H9 (cell line): Measurements from ENCODE around the gene PTDSS2. TPM values are rescaled to one million over a fixed set of nuclear protein-coding genes. Genes with fewer than 3 reads are reported as not detected.
A peak's percentile ranks its signal among the peaks of the same experiment; 100 is the strongest.

Source experiments
- DNase-seq: peaks from one replicate; pipeline ENCODE4 v3.0.0-alpha.2; 2017
- H2AFZ ChIP-seq: one replicate; pipeline ENCODE4 v1.6.1; 2013; ENCODE audit warnings: mild to moderate bottlenecking, low read length, control low read depth, moderate library complexity
- H2AK5ac ChIP-seq: 2 replicates; pipeline ENCODE4 v1.6.1; 2013; ENCODE audit warnings: low read length, control low read depth, mixed read lengths; ENCODE audit not compliant: insufficient read length
- H2BK120ac ChIP-seq: one replicate; pipeline ENCODE4 v1.6.1; 2013; ENCODE audit warnings: low read depth, mild to moderate bottlenecking, low read length, control low read depth, inconsistent platforms; ENCODE audit not compliant: poor library complexity, severe bottlenecking
- H2BK12ac ChIP-seq: 2 replicates; pipeline ENCODE4 v1.6.1; 2013; ENCODE audit warnings: low read length, control low read depth, mixed read lengths, low read depth; ENCODE audit not compliant: insufficient read length
- H2BK15ac ChIP-seq: 2 replicates; pipeline ENCODE4 v1.6.1; 2013; ENCODE audit warnings: low read depth, low read length, control low read depth
- H2BK20ac ChIP-seq: one replicate; pipeline ENCODE4 v1.6.1; 2013; ENCODE audit warnings: low read depth, mild to moderate bottlenecking, low read length, control low read depth, inconsistent platforms; ENCODE audit not compliant: poor library complexity, severe bottlenecking
- H2BK5ac ChIP-seq: 2 replicates; pipeline ENCODE4 v1.6.1; 2013; ENCODE audit warnings: low read length, control low read depth, mixed read lengths; ENCODE audit not compliant: insufficient read length
- H3K14ac ChIP-seq: 2 replicates; pipeline ENCODE4 v1.6.1; 2013; ENCODE audit warnings: low read length, control low read depth; ENCODE audit not compliant: insufficient read depth
- H3K18ac ChIP-seq: 2 replicates; pipeline ENCODE4 v1.6.1; 2013; ENCODE audit warnings: low read depth, mild to moderate bottlenecking, mixed read lengths, low read length, control low read depth; ENCODE audit not compliant: insufficient read length
- H3K23ac ChIP-seq: 2 replicates; pipeline ENCODE4 v1.6.1; 2013; ENCODE audit warnings: low read length, control low read depth, mixed read lengths, low read depth; ENCODE audit not compliant: insufficient read length
- H3K23me2 ChIP-seq: 2 replicates; pipeline ENCODE4 v1.6.1; 2013; ENCODE audit warnings: low read depth, mild to moderate bottlenecking, mixed read lengths, low read length, control low read depth; ENCODE audit not compliant: insufficient read length, poor library complexity, severe bottlenecking
- H3K27ac ChIP-seq: 2 replicates; pipeline ENCODE4 v1.5.1; 2013; ENCODE audit warnings: low read length, control low read depth, mixed read lengths, low read depth; ENCODE audit not compliant: insufficient read length
- H3K27me3 ChIP-seq: 2 replicates; pipeline ENCODE4 v1.6.1; 2013; ENCODE audit warnings: low read length, control low read depth, inconsistent platforms; ENCODE audit not compliant: insufficient read depth
- H3K4ac ChIP-seq: 2 replicates; pipeline ENCODE4 v1.6.1; 2013; ENCODE audit warnings: low read depth, mild to moderate bottlenecking, control low read depth, inconsistent platforms, low read length, moderate library complexity
- H3K4me1 ChIP-seq: 2 replicates; pipeline ENCODE4 v1.6.1; 2013; ENCODE audit warnings: low read length, control low read depth, inconsistent platforms; ENCODE audit not compliant: insufficient read depth
- H3K4me2 ChIP-seq: 2 replicates; pipeline ENCODE4 v1.6.1; 2013; ENCODE audit warnings: low read length, control low read depth, mixed read lengths; ENCODE audit not compliant: insufficient read length, insufficient read depth
- H3K56ac ChIP-seq: 2 replicates; pipeline ENCODE4 v1.6.1; 2013; ENCODE audit warnings: low read depth, mild to moderate bottlenecking, mixed read lengths, low read length, control low read depth; ENCODE audit not compliant: insufficient read length
- H3K79me1 ChIP-seq: 2 replicates; pipeline ENCODE4 v1.6.1; 2013; ENCODE audit warnings: low read depth, mild to moderate bottlenecking, moderate library complexity, low read length, control low read depth, inconsistent platforms; ENCODE audit not compliant: insufficient read depth, poor library complexity, severe bottlenecking
- H3K79me2 ChIP-seq: 2 replicates; pipeline ENCODE4 v1.6.1; 2013; ENCODE audit warnings: low read length, control low read depth, inconsistent platforms; ENCODE audit not compliant: insufficient read depth
- H3K9ac ChIP-seq: 2 replicates; pipeline ENCODE4 v1.6.1; 2013; ENCODE audit warnings: low read length, control low read depth, mixed read lengths; ENCODE audit not compliant: insufficient read length; ENCODE audit errors: extremely low read depth
- H3K9me3 ChIP-seq: one replicate; pipeline ENCODE4 v1.6.1; 2013; ENCODE audit warnings: low read depth, low read length, inconsistent platforms; ENCODE audit not compliant: control insufficient read depth
- H3T11ph ChIP-seq: one replicate; pipeline ENCODE4 v1.6.1; 2013; ENCODE audit warnings: mild to moderate bottlenecking, low read length, control low read depth, inconsistent platforms
- H4K20me1 ChIP-seq: one replicate; pipeline ENCODE4 v1.6.1; 2013; ENCODE audit not compliant: control insufficient read depth, insufficient read length, insufficient read depth
- H4K5ac ChIP-seq: 2 replicates; pipeline ENCODE4 v1.6.1; 2013; ENCODE audit warnings: low read depth, mild to moderate bottlenecking, mixed read lengths, low read length, control low read depth; ENCODE audit not compliant: insufficient read length
- H4K8ac ChIP-seq: replicated peaks from 2 replicates; pipeline ENCODE4 v1.6.1; 2013; ENCODE audit warnings: low read length, control low read depth, mixed read lengths, low read depth; ENCODE audit not compliant: insufficient read length
- H4K91ac ChIP-seq: 2 replicates; pipeline ENCODE4 v1.6.1; 2013; ENCODE audit warnings: low read depth, mild to moderate bottlenecking, moderate library complexity, mixed read lengths, low read length, control low read depth; ENCODE audit not compliant: insufficient read length
- H3K27ac Mint-ChIP-seq, 3 experiments: 2 replicates in 2 of 3; 3 replicates in 1 of 3; pipeline ENCODE4 v1.8.0; 2020 to 2021; ENCODE audit warnings: mixed read lengths in 3 of 3, mild to moderate bottlenecking in 1 of 3, moderate library complexity in 1 of 3
- H3K27me3 Mint-ChIP-seq: 2 replicates; pipeline ENCODE4 v1.8.0; 2021; ENCODE audit warnings: low read depth, mild to moderate bottlenecking, moderate library complexity, mixed read lengths
- H3K36me3 Mint-ChIP-seq, 3 experiments: 2 replicates in 2 of 3; 3 replicates in 1 of 3; pipeline ENCODE4 v1.8.0; 2020 to 2021; ENCODE audit warnings: low read depth in 3 of 3, mixed read lengths in 3 of 3; ENCODE audit not compliant: insufficient read depth in 1 of 3
- H3K4me1 Mint-ChIP-seq, 2 experiments: 2 replicates each; pipeline ENCODE4 v1.8.0; 2020; ENCODE audit warnings: mixed read lengths in 2 of 2
- H3K4me3 Mint-ChIP-seq, 2 experiments: 2 replicates in 1 of 2; 3 replicates in 1 of 2; pipeline ENCODE4 v1.8.0; 2020 to 2021; ENCODE audit warnings: mild to moderate bottlenecking in 2 of 2, mixed read lengths in 2 of 2, moderate library complexity in 1 of 2
- H3K9me3 Mint-ChIP-seq, 2 experiments: 2 replicates in 1 of 2; 3 replicates in 1 of 2; pipeline ENCODE4 v1.8.0; 2020; ENCODE audit warnings: mild to moderate bottlenecking in 2 of 2, mixed read lengths in 2 of 2, moderate library complexity in 1 of 2
- CTCF ChIP-seq: fragments of 200-600 bp; sonication (generic); conservative IDR thresholded peaks from 3 replicates; pipeline ENCODE4 v1.8.0; 2021; ENCODE audit warnings: antibody characterized with exemption, mild to moderate bottlenecking
- WGBS: extraction: QIAGEN DNeasy Blood & Tissue Kit; methylation state at CpG from one replicate; pipeline ENCODE4 v1.1.7; 2013; ENCODE audit warnings: missing lambda C conversion rate, low lambda C conversion rate, mixed read lengths; ENCODE audit not compliant: insufficient read length; ENCODE audit errors: extremely low coverage; 5-methylcytosine and 5-hydroxymethylcytosine counted together
- total RNA-seq: library from RNA; stranded (reverse); gene quantifications from 2 replicates; pipeline ENCODE4 v1.2.1, GENCODE V29; 2021

The PTDSS2 gene
- total RNA-seq, 1 experiment from 2014 or later = 55.3 TPM

GRCh38 chr11:451738-452137 is 1.7 kb downstream of the PTDSS2 start:
- H3T11ph ChIP-seq = no peak overlapping the region
- H3K79me2 ChIP-seq = peaks cover 5% of the 10 kb centered on the region; the same call in 1 of the 2 replicates
- H2BK5ac ChIP-seq = no peak overlapping the region
- H3K23ac ChIP-seq = no peak overlapping the region
- H3K9me3 ChIP-seq = no peaks in the 10 kb centered on the region
- Mint-ChIP-seq H3K9me3 (peaks cover 0 to 2% of the 10 kb centered on the region in 2 experiments; a peak in 2 of 5 replicates), H3K27ac (no peak overlapping the region), H3K4me3 (peak overlapping the region; percentile 96; a peak in 4 of 5 replicates), H3K36me3 (peaks cover 14 to 37% (median 28%) of the 10 kb centered on the region in 3 experiments; a peak in 6 of 7 replicates), H3K4me1 (peaks cover 34% of the 10 kb centered on the region in 2 experiments), H3K27me3 (no peaks in the 10 kb centered on the region)
- no peak overlapping the region for H3K4me2 ChIP-seq
- no peak overlapping the region for H3K56ac ChIP-seq
- no peak overlapping the region for H2AK5ac ChIP-seq
- H3K27me3 ChIP-seq = no peaks in the 10 kb centered on the region
- no peaks in the 10 kb centered on the region for H3K4me1 ChIP-seq
- no peak overlapping the region for H2AFZ ChIP-seq
- no peak overlapping the region for H3K9ac ChIP-seq
- H3K14ac ChIP-seq = no peak overlapping the region
- H4K5ac ChIP-seq = no peak overlapping the region
- no peak overlapping the region for H2BK15ac ChIP-seq
- no peak overlapping the region for H3K4ac ChIP-seq
- no peak overlapping the region for H4K8ac ChIP-seq
- H2BK20ac ChIP-seq = no peak overlapping the region
- peaks cover 7% of the 10 kb centered on the region for H3K79me1 ChIP-seq
- H3K18ac ChIP-seq = no peak overlapping the region
- no peaks in the 10 kb centered on the region for H4K20me1 ChIP-seq
- H2BK120ac ChIP-seq = no peak overlapping the region
- H2BK12ac ChIP-seq = no peak overlapping the region
- H3K23me2 ChIP-seq = peaks cover 7% of the 10 kb centered on the region
- H4K91ac ChIP-seq = no peak overlapping the region
- no peak overlapping the region for H3K27ac ChIP-seq
- no CpG with 5 or more reads among the region's 14 CpGs for WGBS
- DNase-seq = no peak
- TF ChIP-seq CTCF = no peak
